GM18499 (cell line): ENCODE measurements around the gene PAPOLG.
"Not testable (repeated sequence)": the region's sequence is repeated elsewhere in the genome, so short reads cannot be mapped to it uniquely, and the experiment has no call there.

ENCODE experiments used
- ATAC-seq: cut with Tn5 transposase; IDR thresholded peaks from one replicate; pipeline ENCODE4 v1.9.1; 2021; ENCODE audit warnings: moderate number of reproducible peaks; ENCODE audit not compliant: insufficient read depth, unreplicated experiment

Gene PAPOLG

GRCh38 chr2:60771508-60771907 lies 15.4 kb downstream of the PAPOLG start:
- no peak for ATAC-seq

- no peak for ATAC-seq
Observed at GRCh38 chr2:60775048-60775639, 19.1 kb downstream of the PAPOLG start.

- ATAC-seq = no peak
Observed at GRCh38 chr2:60778352-60778751, 22.3 kb downstream of the PAPOLG start.

GRCh38 chr2:60779426-60779825 lies 23.4 kb downstream of the PAPOLG start:
- no peak for ATAC-seq

GRCh38 chr2:60780721-60781120 lies 24.7 kb downstream of the PAPOLG start:
- no peak for ATAC-seq

GRCh38 chr2:60793169-60793568 lies 37.1 kb downstream of the PAPOLG start:
- ATAC-seq = no peak

GRCh38 chr2:60794271-60794863 lies 38.3 kb downstream of the PAPOLG start:
- ATAC-seq = no peak

- no peak for ATAC-seq
Observed at GRCh38 chr2:60796573-60797509, 40.8 kb downstream of the PAPOLG start.

- no peak for ATAC-seq
Observed at GRCh38 chr2:60804473-60804872, 48.4 kb downstream of the PAPOLG start.

- ATAC-seq = no peak
Observed at GRCh38 chr2:60806595-60806987, 50.5 kb downstream of the PAPOLG start.

- peak; percentile 40 for ATAC-seq
Observed at GRCh38 chr2:60806988-60807681, 51.1 kb downstream of the PAPOLG start.

GRCh38 chr2:60808330-60808801 lies 52.3 kb downstream of the PAPOLG start:
- ATAC-seq = no peak

- ATAC-seq = no peak
Observed at GRCh38 chr2:60811491-60812375, 55.7 kb downstream of the PAPOLG start.

- not testable (repeated sequence) for ATAC-seq
Observed at GRCh38 chr2:60817191-60817590, 61.1 kb downstream of the PAPOLG start.

- no peak for ATAC-seq
Observed at GRCh38 chr2:60818272-60818671, 62.2 kb downstream of the PAPOLG start.

GRCh38 chr2:60819155-60819862 lies 63.2 kb downstream of the PAPOLG start:
- ATAC-seq = no peak

- ATAC-seq = no peak
Observed at GRCh38 chr2:60819936-60820335, 63.9 kb downstream of the PAPOLG start.

GRCh38 chr2:60820416-60821132 lies 64.5 kb downstream of the PAPOLG start:
- ATAC-seq = no peak
